Urothelium cell line (cell line): Measurements from ENCODE around the gene B4GALT6.

Experiments
- DNase-seq: peaks from one replicate; pipeline ENCODE4 v3.0.0; 2011; ENCODE audit warnings: low spot score, mixed read lengths
- FAIRE-seq: peaks from 2 replicates; lab custom pipeline; 2011; peaks lifted over from hg19 to GRCh38; lab: Jason Lieb, UNC

Gene B4GALT6

GRCh38 chr18:31694297-31694696, 9.9 kb upstream of the B4GALT6 start:
- no peak for FAIRE-seq

GRCh38 chr18:31688606-31689005, 4.2 kb upstream of the B4GALT6 start:
- FAIRE-seq: no peak
- no peak for DNase-seq

More at GRCh38 chr18:31694297-31694696, 9.9 kb upstream of the B4GALT6 start:
- DNase-seq: no peak

GRCh38 chr18:31686986-31687928, 2.9 kb upstream of the B4GALT6 start:
- no peak for FAIRE-seq
- DNase-seq: no peak

GRCh38 chr18:31686572-31686971, 2.2 kb upstream of the B4GALT6 start:
- no peak for FAIRE-seq

GRCh38 chr18:31685097-31686082, 1.0 kb upstream of the B4GALT6 start:
- FAIRE-seq (no peak), DNase-seq (peak; percentile 75)

More at GRCh38 chr18:31686572-31686971, 2.2 kb upstream of the B4GALT6 start:
- DNase-seq: no peak

GRCh38 chr18:31683968-31684278, 458 bp downstream of the B4GALT6 start:
- no peak for FAIRE-seq
- no peak for DNase-seq

- no peak for DNase-seq
- no peak for FAIRE-seq
These were observed 1.3 kb downstream of the B4GALT6 start for GRCh38 chr18:31683106-31683505.

GRCh38 chr18:31680831-31681568, 3.4 kb downstream of the B4GALT6 start:
- FAIRE-seq (no peak), DNase-seq (peak; percentile 12)

GRCh38 chr18:31680433-31680811, 4.0 kb downstream of the B4GALT6 start:
- DNase-seq (no peak), FAIRE-seq (no peak)

GRCh38 chr18:31679791-31680432, 4.5 kb downstream of the B4GALT6 start:
- FAIRE-seq: no peak
- DNase-seq: no peak

GRCh38 chr18:31679133-31679742, 5.1 kb downstream of the B4GALT6 start:
- DNase-seq (peak; percentile 8), FAIRE-seq (no peak)

GRCh38 chr18:31678425-31678824, 6.0 kb downstream of the B4GALT6 start:
- DNase-seq: no peak
- no peak for FAIRE-seq

GRCh38 chr18:31677592-31677991, 6.8 kb downstream of the B4GALT6 start:
- no peak for FAIRE-seq
- no peak for DNase-seq

GRCh38 chr18:31675404-31675803, 9.0 kb downstream of the B4GALT6 start:
- no peak for FAIRE-seq

GRCh38 chr18:31672628-31673135, 11.7 kb downstream of the B4GALT6 start:
- no peak for FAIRE-seq
- DNase-seq: no peak

More at GRCh38 chr18:31675404-31675803, 9.0 kb downstream of the B4GALT6 start:
- DNase-seq: no peak

GRCh38 chr18:31671951-31672350, 12.4 kb downstream of the B4GALT6 start:
- DNase-seq (no peak), FAIRE-seq (no peak)

GRCh38 chr18:31669541-31669940, 14.8 kb downstream of the B4GALT6 start:
- FAIRE-seq (no peak), DNase-seq (no peak)

- no peak for DNase-seq
These were observed 17.2 kb downstream of the B4GALT6 start for GRCh38 chr18:31667185-31667584.

GRCh38 chr18:31666055-31666454, 18.3 kb downstream of the B4GALT6 start:
- no peak for FAIRE-seq
- no peak for DNase-seq

More at GRCh38 chr18:31667185-31667584, 17.2 kb downstream of the B4GALT6 start:
- FAIRE-seq: no peak

- FAIRE-seq (no peak), DNase-seq (no peak)
These were observed 20.3 kb downstream of the B4GALT6 start for GRCh38 chr18:31664101-31664500.
